Neural progenitor cell (in vitro differentiated cells): ENCODE results near the gene METTL17. TPM values are rescaled to one million over a fixed set of nuclear protein-coding genes. Genes with fewer than 3 reads are reported as not detected.

Experiments
- DNase-seq: peaks from one replicate; pipeline ENCODE4 v3.0.0-alpha.2; 2016; ENCODE audit warnings: low spot score
- H2AFZ ChIP-seq: fragments of 200-600 bp; sonication (generic); replicated peaks from 2 replicates; pipeline ENCODE4 v1.6.1; 2016; ENCODE audit warnings: antibody characterized with exemption
- H3F3A ChIP-seq: fragments of 200-600 bp; sonication (generic); 2 replicates; pipeline ENCODE4 v1.6.1; 2016; ENCODE audit warnings: antibody characterized with exemption, low read depth
- H3K27ac ChIP-seq: fragments of 200-600 bp; sonication (generic); 2 replicates; pipeline ENCODE4 v1.5.1; 2016; ENCODE audit warnings: mild to moderate bottlenecking
- H3K27me3 ChIP-seq: fragments of 200-600 bp; sonication (generic); 2 replicates; pipeline ENCODE4 v1.6.1; 2016; ENCODE audit warnings: mild to moderate bottlenecking, moderate library complexity
- H3K36me3 ChIP-seq: fragments of 200-600 bp; sonication (generic); 2 replicates; pipeline ENCODE4 v1.5.1; 2016
- H3K4me1 ChIP-seq: fragments of 200-600 bp; sonication (generic); 2 replicates; pipeline ENCODE4 v1.6.1; 2016; ENCODE audit warnings: mixed run types
- H3K4me2 ChIP-seq: fragments of 200-600 bp; sonication (generic); 2 replicates; pipeline ENCODE4 v1.6.1; 2016
- H3K4me3 ChIP-seq: fragments of 200-600 bp; sonication (generic); 2 replicates; pipeline ENCODE4 v1.5.1; 2016
- H3K79me2 ChIP-seq: fragments of 200-600 bp; sonication (generic); 2 replicates; pipeline ENCODE4 v1.6.1; 2016; ENCODE audit warnings: low read depth
- H3K9ac ChIP-seq: fragments of 200-600 bp; sonication (generic); 2 replicates; pipeline ENCODE4 v1.6.1; 2016
- H3K9me3 ChIP-seq: fragments of 200-600 bp; sonication (generic); 2 replicates; pipeline ENCODE4 v1.5.1; 2016; ENCODE audit warnings: low read depth
- H4K20me1 ChIP-seq: fragments of 200-600 bp; sonication (generic); 2 replicates; pipeline ENCODE4 v1.6.1; 2016; ENCODE audit warnings: low read depth
- H3K27ac Mint-ChIP-seq: 3 replicates; pipeline ENCODE4 v1.8.0; 2021; ENCODE audit warnings: mixed read lengths
- H3K27me3 Mint-ChIP-seq: 2 replicates; pipeline ENCODE4 v1.8.0; 2022; ENCODE audit warnings: low read depth, mild to moderate bottlenecking, inconsistent platforms, moderate library complexity, mixed read lengths; ENCODE audit not compliant: insufficient read depth
- H3K36me3 Mint-ChIP-seq: 3 replicates; pipeline ENCODE4 v1.8.0; 2021; ENCODE audit warnings: mixed read lengths
- H3K4me1 Mint-ChIP-seq: 3 replicates; pipeline ENCODE4 v1.8.0; 2021; ENCODE audit warnings: mixed read lengths
- H3K4me3 Mint-ChIP-seq: 3 replicates; pipeline ENCODE4 v1.8.0; 2021; ENCODE audit warnings: mild to moderate bottlenecking, moderate library complexity, mixed read lengths
- H3K9me3 Mint-ChIP-seq: 3 replicates; pipeline ENCODE4 v1.8.0; 2020; ENCODE audit warnings: mixed read lengths
- CTCF ChIP-seq: fragments of 200-600 bp; sonication (generic); IDR thresholded peaks from 2 replicates; pipeline ENCODE4 v1.5.1; 2017; ENCODE audit warnings: antibody characterized with exemption, mild to moderate bottlenecking
- EZH2 ChIP-seq: fragments of 200-600 bp; sonication (generic); IDR thresholded peaks from 2 replicates; pipeline ENCODE4 v1.6.1; 2017; ENCODE audit warnings: antibody characterized with exemption, mild to moderate bottlenecking, moderate library complexity
- EZH2phosphoT487 ChIP-seq: fragments of 200-600 bp; sonication (generic); IDR thresholded peaks from 2 replicates; pipeline ENCODE4 v1.6.1; 2017; ENCODE audit warnings: antibody characterized with exemption
- total RNA-seq: library from RNA; depleted of rRNA; stranded (reverse); fragments of >200 nt; gene quantifications from 2 replicates; pipeline ENCODE4 v1.2.3, GENCODE V29; 2015; ENCODE audit warnings: low replicate concordance

METTL17 gene
- total RNA-seq, 1 donor from 2014 or later, result 126 TPM

- no peak for TF ChIP-seq CTCF
- TF ChIP-seq EZH2, result no peak
- no peak for TF ChIP-seq EZH2phosphoT487
- no peak overlapping the region for H3K27ac Mint-ChIP-seq
- H3K4me1 Mint-ChIP-seq, result peaks cover 16% of the 10 kb centered on the region
- no peak overlapping the region for H3K4me3 Mint-ChIP-seq
- H3K9me3 Mint-ChIP-seq, result no peaks in the 10 kb centered on the region
- Histone ChIP-seq H2AFZ (no peak overlapping the region), H3K27ac (no peak overlapping the region), H3K79me2 (no peaks in the 10 kb centered on the region), H3K36me3 (no peaks in the 10 kb centered on the region), H3K9ac (no peak overlapping the region), H3F3A (no peaks in the 10 kb centered on the region), H4K20me1 (no peaks in the 10 kb centered on the region), H3K4me3 (no peak overlapping the region), H3K27me3 (peaks cover 37% of the 10 kb centered on the region), H3K4me1 (no peaks in the 10 kb centered on the region), H3K4me2 (no peak overlapping the region), H3K9me3 (no peaks in the 10 kb centered on the region)
- DNase-seq, result no peak
- peaks cover 7% of the 10 kb centered on the region for H3K36me3 Mint-ChIP-seq
- H3K27me3 Mint-ChIP-seq, result peaks cover 8% of the 10 kb centered on the region
Measured at GRCh38 chr14:21017528-21018245, 27.9 kb downstream of the METTL17 start.

- Mint-ChIP-seq H3K4me3 (no peak overlapping the region), H3K4me1 (peaks cover 16% of the 10 kb centered on the region), H3K9me3 (no peaks in the 10 kb centered on the region), H3K36me3 (peaks cover 7% of the 10 kb centered on the region), H3K27ac (no peak overlapping the region), H3K27me3 (peaks cover 8% of the 10 kb centered on the region)
- no peak for DNase-seq
- H3K36me3 ChIP-seq, result no peaks in the 10 kb centered on the region
- H2AFZ ChIP-seq, result no peak overlapping the region
- H3F3A ChIP-seq, result no peaks in the 10 kb centered on the region
- H3K9me3 ChIP-seq, result no peaks in the 10 kb centered on the region
- peaks cover 37% of the 10 kb centered on the region for H3K27me3 ChIP-seq
- H3K4me1 ChIP-seq, result no peaks in the 10 kb centered on the region
- H3K9ac ChIP-seq, result no peak overlapping the region
- no peak overlapping the region for H3K27ac ChIP-seq
- no peaks in the 10 kb centered on the region for H3K79me2 ChIP-seq
- H3K4me2 ChIP-seq, result no peak overlapping the region
- H3K4me3 ChIP-seq, result no peak overlapping the region
- no peaks in the 10 kb centered on the region for H4K20me1 ChIP-seq
- TF ChIP-seq EZH2phosphoT487 (no peak), CTCF (no peak), EZH2 (no peak)
Measured at GRCh38 chr14:21018286-21018685, 28.5 kb downstream of the METTL17 start.

- DNase-seq, result no peak
- no peaks in the 10 kb centered on the region for H3K79me2 ChIP-seq
- H3F3A ChIP-seq, result no peaks in the 10 kb centered on the region
- H3K27me3 ChIP-seq, result peaks cover 40% of the 10 kb centered on the region
- H3K27me3 Mint-ChIP-seq, result peaks cover 12% of the 10 kb centered on the region
- H3K36me3 ChIP-seq, result no peaks in the 10 kb centered on the region
- H3K27ac Mint-ChIP-seq, result no peak overlapping the region
- H3K36me3 Mint-ChIP-seq, result peaks cover 7% of the 10 kb centered on the region
- peaks cover 19% of the 10 kb centered on the region for H3K4me1 Mint-ChIP-seq
- H3K4me3 ChIP-seq, result no peak overlapping the region
- H3K27ac ChIP-seq, result no peak overlapping the region
- H2AFZ ChIP-seq, result no peak overlapping the region
- no peak overlapping the region for H3K4me2 ChIP-seq
- H3K4me3 Mint-ChIP-seq, result no peak overlapping the region
- no peak overlapping the region for H3K9ac ChIP-seq
- H3K9me3 ChIP-seq, result no peaks in the 10 kb centered on the region
- no peaks in the 10 kb centered on the region for H4K20me1 ChIP-seq
- peaks cover 2% of the 10 kb centered on the region for H3K9me3 Mint-ChIP-seq
- TF ChIP-seq CTCF, result no peak
- TF ChIP-seq EZH2, result no peak
- TF ChIP-seq EZH2phosphoT487, result no peak
- no peaks in the 10 kb centered on the region for H3K4me1 ChIP-seq
Measured at GRCh38 chr14:21018781-21019180, 29.0 kb downstream of the METTL17 start.
